HG03196 (cell line): ENCODE measurements around the gene TLCD3A.
"Not testable (repeated sequence)": the region's sequence is repeated elsewhere in the genome, so short reads cannot be mapped to it uniquely, and the experiment has no call there.

Experiments used
- ATAC-seq: cut with Tn5 transposase; IDR thresholded peaks from one replicate; pipeline ENCODE4 v1.9.1; 2021; ENCODE audit not compliant: unreplicated experiment

Gene TLCD3A

DNA sequence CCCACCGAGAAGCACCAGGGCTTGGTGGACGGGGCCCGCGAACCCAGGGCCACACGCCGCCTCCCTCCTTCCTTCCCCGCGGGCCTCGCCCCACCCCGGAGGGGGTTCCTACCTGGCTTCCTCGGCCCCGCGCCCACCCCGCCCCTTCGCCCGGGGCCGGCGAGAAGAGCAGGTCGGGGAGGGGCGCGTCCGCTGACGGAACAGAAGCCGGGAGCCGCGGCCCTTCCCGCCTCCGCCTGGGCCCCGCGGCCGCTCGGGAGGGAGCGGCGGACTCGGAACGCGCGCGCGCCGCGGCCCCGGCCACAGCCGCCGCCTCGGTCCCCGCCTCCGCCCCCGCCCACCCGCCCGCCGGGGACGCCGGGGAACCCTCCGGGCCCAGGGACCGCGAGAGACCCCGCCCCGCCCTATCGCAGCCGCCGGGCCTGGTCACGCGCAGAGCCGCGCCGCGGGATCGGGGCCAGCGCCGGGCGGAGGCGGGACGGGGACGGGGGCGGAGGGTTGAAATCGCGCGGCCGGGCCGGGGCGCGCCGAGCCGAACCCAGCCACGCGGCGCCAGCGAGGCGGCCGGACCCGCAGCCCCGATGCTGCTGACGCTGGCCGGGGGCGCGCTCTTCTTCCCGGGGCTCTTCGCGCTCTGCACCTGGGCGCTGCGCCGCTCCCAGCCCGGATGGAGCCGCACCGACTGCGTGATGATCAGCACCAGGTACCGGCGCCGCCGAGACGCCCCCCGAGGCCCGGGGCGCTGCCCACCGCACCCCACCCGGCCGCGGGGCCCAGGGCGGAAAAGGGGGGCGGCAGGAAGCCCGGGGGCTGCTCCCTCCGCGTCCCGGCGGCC lies at the start of gene TLCD3A:
TSS of gene TLCD3A (plus strand) at position 530 of the 835 bp plus-strand sequence. CDS start at position 582, 52 bp downstream.
- ATAC-seq: peak; percentile 48

DNA sequence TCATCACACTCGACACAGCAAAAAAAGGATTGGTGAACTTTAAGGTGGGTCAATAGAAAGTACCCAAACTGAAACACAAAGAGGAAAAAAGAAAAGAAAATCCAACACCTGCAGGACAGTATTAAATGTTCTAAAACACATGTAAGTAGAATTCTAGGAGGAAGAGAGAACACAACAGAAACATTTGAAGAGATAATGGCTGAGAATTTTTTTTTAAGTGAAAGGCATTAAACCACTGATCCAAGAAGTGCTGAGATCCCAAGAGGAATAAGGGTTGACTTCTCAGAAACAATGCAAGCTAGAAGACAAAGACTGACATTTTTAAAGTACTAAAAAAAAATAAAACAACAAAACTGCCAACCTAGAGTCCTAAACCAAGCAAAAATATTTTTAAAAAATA lies 49.4 kb upstream of the TLCD3A start:
- ATAC-seq: no peak

DNA sequence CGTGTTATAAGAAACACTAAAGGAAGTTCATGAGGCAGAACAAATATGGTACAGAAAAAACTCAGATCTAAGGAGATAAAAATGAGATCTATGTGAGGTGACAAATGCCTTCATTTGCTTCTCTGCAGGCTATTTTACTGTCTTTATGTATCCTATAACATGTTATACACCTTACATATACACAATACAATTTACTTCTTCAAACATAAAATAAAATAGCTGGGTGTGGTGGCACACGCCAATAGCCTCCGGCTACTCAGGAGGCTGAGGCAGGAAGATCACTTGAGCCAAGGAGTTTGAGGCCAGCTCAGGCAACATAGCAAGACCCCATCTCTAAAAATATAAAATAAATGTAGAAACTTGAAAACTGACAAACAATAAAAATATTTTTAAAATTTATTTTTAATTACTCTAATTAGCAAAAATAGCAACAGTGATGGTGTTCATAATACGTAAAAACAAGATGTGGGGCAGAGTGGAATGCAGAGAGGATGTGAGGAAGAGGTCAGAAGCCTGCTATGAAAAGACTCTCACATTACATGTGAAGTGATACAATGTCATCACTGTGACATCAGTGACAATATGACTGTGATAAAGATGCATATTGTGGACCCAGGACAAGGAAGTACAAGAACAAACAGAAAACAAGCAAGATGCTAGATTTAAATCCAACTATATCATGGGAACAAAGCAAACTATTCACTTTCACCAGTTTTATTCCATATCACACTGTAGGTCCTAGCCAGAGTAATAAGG lies 48.7 kb upstream of the TLCD3A start:
- no peak for ATAC-seq

DNA sequence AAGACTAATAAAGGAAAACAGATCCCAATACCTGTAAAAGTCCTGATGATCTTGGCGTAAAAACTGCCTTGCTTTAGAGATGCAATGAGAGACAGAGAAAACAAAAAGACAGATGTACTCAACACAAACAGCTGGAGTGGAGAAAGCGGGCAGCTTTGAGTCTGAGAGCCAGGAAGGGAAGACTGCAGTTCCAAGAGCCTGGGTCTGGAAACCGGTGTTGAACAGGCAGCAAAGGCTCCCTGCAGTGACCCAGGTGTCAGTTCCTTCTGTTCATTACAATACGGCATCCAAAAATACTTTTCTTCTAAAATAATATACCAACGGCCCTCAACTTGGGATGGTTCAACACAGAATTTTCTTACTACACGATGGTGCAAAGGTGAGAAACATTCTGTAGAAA lies 47.4 kb upstream of the TLCD3A start:
- no peak for ATAC-seq

DNA sequence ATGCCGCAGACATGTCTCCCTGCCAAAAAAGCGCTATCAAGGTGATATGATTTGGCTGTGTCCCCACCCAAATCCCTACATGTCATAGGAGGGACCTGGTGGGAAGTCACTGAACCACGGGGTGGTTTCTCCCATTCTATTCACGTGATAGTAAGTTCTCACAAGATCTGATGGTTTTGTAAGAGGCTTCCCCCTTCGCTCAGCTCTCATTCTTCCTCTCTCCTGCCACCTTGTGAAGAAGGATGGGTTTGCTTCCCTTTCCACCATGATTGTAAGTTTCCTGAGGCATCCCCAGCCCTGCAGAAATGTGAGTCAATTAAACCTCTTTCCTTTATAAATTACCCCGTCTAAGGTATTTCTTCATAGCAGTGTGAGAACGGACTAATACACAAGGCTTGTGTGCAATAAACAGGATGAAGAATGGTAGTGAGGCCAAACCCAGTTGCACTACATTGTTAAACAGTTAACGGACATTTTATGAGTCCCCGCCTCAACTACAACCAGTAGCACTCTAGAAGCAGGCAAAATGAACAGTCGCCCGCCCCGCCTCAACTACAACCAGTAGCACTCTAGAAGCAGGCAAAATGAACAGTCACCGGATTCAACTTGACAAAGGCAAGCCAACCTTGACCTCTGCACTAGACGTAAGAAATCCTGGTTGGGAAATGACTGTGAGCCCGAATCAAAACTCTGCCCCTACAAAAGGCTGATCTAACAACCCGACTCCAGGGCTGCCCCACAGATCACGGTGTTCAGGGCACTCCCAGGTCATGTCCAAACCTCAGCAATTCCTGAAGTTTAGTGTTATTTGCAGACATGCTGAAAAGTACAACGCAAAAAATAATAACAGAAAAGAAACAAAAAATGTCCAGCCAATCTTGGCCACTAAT lies 44.1 kb upstream of the TLCD3A start:
- no peak for ATAC-seq

DNA sequence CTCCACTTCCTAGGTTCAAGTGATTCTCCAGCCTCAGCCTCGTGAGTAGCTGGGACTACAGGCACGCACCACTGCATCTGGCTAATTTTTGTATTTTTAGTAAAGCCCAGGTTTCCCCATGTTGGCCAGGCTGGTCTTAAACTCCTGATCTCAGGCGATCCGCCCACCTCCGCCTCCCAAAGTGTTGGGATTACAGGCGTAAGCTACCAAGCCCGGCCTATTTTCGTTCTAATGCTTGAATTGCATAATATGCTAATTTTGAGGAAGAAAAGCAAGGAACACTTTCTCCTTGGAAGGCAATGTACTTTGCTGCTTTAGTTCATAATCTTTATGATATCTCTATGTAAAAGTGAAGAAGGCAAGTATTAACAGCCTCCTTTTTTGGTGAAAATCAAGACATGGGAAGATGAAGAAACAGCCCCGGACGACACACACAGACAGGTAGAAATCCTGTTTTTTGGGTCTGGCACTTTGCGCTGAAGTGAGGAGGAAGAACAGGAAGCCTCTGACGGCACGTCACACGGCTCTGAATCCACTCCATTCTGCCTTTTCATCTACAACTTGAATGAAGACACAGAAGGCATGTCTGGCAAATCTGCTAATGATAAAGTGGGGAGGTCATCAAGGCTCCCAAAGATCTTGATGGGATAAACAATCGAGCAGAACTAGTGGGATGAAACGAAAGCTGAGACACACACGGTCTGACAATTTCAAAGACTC lies 42.7 kb upstream of the TLCD3A start:
- no peak for ATAC-seq

DNA sequence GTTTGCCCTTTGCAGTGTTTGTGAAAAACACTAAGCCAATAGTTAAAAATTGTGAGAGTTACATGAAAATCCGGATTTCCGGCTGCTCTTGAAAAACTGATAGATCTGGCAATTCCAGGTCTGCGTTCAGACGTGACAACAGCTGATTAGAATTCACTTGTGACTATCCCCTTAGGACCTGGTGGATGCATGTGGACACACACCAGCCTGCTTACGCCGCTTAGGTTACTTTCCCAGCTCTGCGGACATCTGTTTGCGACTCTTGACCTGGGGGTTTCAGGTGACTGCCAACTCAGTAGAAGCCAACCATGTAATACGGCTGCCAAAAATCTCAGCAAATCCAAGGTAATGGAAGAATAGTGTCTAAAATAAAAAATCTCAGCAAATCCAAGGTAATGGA lies 42.0 kb upstream of the TLCD3A start:
- no peak for ATAC-seq

DNA sequence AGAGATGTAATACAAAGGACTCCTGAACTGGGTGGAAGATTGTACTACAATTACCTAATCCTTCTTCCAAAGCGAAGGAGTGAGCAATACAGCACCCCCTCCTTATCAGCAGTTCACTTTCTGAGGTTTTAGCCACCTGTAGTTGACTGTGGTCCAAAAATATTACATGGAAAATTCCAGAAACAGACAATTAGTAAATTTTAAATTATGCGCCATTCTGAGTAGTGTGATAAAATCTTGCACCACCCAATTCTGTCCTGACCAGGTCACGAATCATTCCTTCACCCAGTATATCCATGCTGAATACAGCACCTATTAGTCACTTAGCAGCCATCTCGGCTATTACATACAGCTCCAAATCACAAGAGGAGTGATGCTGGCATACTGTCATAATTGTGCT lies 41.0 kb upstream of the TLCD3A start:
- no peak for ATAC-seq

DNA sequence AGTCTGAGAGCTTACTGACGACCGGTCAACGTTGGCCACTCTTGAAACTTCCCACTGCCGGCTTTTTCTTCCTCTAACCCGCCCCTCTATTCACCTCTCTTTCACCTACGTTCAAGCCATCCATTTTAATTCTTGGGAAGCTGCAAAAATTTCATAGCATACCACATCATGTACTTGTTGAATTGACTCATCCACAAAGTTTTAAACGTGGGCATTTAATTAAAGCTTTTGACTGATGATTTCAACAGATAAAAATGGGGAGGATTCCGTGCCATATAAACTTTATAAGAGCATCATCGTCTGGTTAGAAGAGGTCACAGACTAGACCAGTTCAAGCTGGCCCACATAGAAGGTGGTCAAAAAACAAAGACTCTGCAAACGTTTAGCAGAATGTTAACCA lies 40.3 kb upstream of the TLCD3A start:
- ATAC-seq: no peak

DNA sequence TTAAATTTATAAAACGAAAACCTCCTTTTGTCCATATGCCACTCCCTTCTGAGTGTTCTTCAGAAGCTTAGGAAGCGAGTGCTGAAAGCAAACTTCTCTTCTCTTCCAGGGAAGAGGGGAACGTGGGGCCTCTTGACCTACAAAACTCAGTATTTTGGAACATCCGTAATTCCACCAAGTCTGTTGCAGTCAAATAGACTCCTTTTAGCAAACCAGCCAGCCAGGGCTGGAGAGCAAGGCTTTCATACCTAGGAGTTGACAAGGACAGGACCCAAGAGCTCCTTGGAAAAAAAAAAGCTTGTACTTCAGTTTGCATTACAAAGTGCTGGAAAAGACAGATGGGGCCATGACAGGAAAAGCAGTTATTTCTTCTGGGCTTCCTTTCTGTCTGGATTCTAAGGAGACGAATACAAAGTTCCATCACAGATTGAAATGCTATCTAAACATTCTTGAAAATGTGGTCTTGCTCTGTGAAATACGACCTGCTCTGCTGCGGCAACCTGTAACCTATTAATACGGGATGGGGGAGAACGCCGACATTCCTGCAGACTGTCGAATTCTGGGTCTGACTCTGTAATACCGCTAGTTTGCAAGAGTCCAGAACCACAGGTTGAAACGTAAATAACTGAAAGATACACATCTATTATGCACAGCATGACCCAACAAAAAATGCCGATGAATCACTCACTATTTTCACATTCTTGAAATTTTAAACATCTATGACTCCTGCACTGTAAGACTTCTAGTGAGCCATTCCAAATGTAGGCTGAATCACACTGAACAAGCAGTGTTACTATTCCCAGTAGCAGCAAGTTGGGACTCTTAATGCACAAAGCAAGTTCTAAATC lies 38.4 kb upstream of the TLCD3A start:
- no peak for ATAC-seq

DNA sequence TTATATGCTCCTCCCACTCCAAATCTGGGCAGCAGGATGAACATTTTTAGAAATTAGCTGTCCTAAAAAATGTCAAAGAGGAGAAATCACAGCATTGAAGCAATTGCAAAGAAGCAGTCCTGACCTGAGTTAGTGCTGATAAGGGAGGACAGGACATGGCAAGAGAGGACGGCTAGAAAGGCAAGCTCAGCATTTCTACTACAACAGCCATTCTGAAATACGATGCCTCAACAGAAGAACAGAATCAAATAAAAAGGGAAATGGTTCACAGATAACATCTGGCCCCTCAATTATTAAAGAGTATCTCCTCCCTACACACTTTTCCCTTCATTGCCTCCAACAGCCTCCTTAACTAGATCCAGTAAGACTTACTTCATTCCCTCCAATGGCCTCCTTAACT lies 36.0 kb upstream of the TLCD3A start:
- no peak for ATAC-seq

DNA sequence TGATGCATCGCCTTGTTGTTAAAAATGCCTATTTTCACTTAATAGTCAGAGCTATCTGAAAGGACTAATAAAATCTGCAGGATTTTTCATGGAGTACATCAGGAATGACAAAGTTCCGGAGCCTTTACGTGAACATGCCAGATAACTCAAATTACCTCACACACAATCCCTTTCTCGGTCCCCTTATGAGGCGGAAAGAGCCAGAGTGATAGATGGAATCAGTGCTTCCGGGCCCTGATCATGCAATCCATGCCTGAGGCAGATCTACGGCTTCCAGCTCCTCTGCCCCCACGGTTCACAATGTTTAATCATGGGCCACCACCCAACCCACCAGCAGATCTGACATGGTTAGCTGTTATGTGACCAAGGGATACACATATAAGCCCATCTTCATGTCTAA lies 34.7 kb upstream of the TLCD3A start:
- no peak for ATAC-seq

DNA sequence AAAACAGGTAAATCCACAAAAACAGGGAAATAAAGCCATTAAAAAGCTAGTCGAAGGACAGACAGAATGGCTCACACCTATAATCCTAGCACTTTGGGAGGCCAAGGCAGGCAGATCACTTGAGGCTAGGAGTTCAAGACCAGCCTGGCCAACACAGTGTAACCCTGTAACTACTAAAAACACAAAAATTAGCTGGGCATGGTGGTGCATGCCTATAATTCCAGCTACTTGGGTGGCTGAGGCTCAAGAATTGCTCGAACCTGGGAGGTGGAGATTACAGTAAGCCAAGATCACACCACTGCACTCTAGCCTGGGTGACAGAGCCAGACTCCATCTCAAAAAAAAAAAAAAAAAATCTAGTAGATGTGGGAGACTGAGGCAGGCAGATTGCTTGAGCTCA lies 34.3 kb upstream of the TLCD3A start:
- not testable (repeated sequence) for ATAC-seq

DNA sequence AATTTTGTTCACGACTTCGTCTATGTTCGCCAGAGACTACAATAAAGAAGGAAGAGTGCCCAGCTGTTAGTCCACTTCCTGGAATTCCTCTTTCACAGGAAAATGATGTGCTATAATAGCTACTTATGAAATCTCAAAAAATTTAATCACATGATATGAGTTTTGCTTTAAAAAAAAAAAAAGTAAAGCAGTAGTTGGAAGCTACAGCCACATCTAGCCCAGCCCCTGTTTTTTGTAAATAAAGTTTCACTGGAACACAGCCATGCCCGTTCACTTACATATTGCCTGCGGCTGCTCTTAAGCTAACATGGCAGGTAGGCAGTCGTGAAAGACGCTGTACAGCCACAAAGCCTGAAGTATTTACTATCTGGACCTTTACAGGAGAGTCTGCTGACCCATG lies 33.1 kb upstream of the TLCD3A start:
- ATAC-seq: no peak

DNA sequence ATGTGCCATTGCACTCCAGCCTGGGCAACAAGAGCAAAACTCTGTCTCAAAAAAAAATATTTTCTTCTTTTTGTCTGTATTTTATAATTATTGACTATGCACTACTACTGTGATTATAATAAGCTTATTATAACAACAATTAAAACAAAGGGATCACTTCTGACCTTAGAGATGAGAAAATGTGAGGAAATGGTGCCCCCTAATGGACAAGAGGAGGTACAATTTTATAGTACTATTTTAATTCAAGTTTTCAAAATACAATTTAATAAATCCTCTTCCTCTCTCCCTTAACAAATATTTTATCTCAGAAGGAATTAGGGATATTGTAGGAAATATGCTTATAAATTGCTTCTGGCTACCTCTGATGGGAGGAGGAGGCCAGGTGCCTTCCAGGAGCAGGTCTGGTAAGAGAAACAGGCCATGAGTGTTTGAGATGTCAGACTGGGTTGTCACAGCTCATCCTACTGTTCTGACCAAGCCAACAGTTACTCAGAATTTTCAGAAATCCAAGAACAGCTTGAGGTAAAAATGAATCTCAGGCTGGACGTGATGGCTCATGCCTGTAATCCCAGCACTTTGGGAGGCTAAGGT lies 31.8 kb upstream of the TLCD3A start:
- ATAC-seq: no peak

DNA sequence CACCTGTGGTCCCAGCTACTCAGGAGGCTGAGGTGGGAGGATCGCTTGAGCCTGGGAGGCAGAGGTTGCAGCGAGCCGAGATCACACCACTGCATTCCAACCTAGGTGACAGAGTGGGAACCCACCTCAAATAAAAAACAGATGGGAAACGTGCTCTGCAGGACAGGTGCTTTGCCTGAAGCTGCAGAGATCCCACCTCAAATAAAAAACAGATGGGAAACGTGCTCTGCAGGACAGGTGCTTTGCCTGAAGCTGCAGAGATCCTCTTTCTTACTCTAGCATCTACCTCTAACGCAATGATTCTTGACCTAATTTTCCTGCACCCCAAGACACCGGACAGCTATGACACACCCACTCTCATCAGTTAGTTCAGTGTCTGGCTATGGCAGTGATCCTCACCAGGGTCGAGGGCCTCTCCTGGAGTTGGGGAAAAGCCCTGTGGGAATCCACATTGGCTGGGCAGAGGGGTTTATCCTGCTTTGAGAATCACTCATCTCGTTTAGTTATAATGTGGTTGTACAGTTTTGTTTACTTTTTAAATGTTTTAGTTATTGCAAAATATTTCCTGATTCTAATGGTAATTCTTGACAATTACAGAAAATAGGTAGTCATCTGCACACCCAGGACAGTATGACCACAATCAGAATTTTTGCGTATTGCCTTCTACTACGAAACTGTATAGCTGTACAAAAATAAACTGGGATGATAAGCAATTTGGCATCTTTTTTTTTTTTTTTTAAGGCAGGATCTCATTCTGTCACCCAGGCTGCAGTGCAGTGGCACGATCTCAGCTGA lies 29.1 kb upstream of the TLCD3A start:
- no peak for ATAC-seq

DNA sequence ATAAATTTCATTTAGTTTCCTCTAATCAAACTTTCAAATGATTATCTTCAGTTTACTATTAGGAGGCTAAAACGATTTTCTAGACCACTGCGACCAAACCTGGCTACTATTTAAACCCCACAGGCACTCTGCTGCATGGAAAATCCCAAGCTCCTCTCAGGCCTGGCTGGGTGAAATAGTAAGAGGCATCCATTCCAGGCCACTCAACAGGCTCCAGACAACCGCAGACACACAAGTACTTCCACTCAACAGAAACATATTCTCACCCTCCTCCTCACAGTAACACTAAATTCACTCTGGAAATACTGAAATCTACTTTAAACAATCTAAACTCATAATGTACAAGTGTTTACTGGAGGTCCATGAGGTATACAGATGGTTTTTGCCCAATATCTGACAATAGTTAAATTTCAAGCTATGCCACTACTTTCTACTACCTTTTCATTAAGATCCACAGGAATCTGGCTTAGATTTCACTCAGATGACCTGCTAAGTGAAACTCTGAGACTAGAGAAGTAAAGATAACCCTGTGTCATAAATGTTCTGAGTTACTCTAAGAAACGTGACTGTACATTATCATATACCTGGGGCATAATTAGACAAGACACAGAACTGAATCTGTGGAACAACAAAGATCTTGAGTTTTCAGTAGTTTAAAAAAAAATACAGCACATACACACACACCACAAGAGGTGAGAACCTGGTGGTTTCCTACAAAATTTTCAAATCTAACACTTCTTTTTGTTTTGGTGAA lies 28.1 kb upstream of the TLCD3A start:
- no peak for ATAC-seq

DNA sequence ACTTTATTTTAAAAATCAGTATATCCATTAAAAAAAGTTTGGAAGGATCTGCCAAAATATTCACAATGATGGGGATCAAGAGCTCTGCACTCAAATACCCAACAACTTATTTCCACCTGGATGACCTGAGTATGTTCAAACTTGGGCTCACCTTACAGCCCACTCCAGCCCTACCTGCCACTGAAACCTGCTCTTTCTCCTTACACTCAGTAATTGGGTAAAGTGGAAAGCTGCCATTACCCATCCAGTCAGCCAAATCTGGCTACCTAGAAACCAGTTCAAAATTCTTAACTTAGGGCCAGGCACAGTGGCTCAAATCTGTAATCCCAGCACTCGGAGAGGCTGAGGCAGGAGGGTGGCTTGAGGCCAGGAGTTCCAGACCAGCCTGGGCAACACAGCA lies 27.4 kb upstream of the TLCD3A start:
- ATAC-seq: no peak
